ENCODE data around the gene PPP6R3. TPM values are rescaled to one million over a fixed set of nuclear protein-coding genes. Genes with fewer than 3 reads are reported as not detected.

Gene PPP6R3
- total RNA-seq, 1 experiment from 2014 or later = 140 TPM

GRCh38 chr11:68551223-68551622 is 90.7 kb downstream of the PPP6R3 start:
- DNase-seq = no peak
- Histone ChIP-seq H3K4me3 (ENCODE audit: low read length) (no peak overlapping the region), H3K9me2 (replicated peaks; ENCODE audit: insufficient read depth, low read length) (no peaks in the 10 kb centered on the region), H3K9ac (ENCODE audit: low read length) (no peak overlapping the region), H4K20me1 (ENCODE audit: insufficient read depth, low read depth, low read length) (peaks cover 23% of the 10 kb centered on the region), H3K27me3 (ENCODE audit: low read length) (no peaks in the 10 kb centered on the region), H3K27ac (ENCODE audit: low read length) (no peak overlapping the region), H3K79me2 (ENCODE audit: low read length) (peaks cover 89% of the 10 kb centered on the region), H3K9me3 (ENCODE audit: low read length) (no peaks in the 10 kb centered on the region), H2AFZ (ENCODE audit: low read length) (no peak overlapping the region), H3K4me2 (ENCODE audit: low read depth, low read length, poor library complexity, severe bottlenecking) (no peak overlapping the region), H3K4me1 (ENCODE audit: low read length) (no peaks in the 10 kb centered on the region), H3K36me3 (ENCODE audit: insufficient read depth, low read length) (peaks cover 24% of the 10 kb centered on the region; the same call in 1 of the 2 replicates)

GRCh38 chr11:68551777-68552176 is 91.2 kb downstream of the PPP6R3 start:
- Histone ChIP-seq H3K9me2 (replicated peaks; ENCODE audit: insufficient read depth, low read length) (no peaks in the 10 kb centered on the region), H3K4me1 (ENCODE audit: low read length) (peaks cover 3% of the 10 kb centered on the region; the same call in 1 of the 2 replicates), H3K79me2 (ENCODE audit: low read length) (peaks cover 89% of the 10 kb centered on the region), H2AFZ (ENCODE audit: low read length) (no peak overlapping the region), H3K27me3 (ENCODE audit: low read length) (no peaks in the 10 kb centered on the region), H3K4me3 (ENCODE audit: low read length) (no peak overlapping the region), H3K27ac (ENCODE audit: low read length) (no peak overlapping the region), H3K9me3 (ENCODE audit: low read length) (no peaks in the 10 kb centered on the region), H3K36me3 (ENCODE audit: insufficient read depth, low read length) (peaks cover 23% of the 10 kb centered on the region; the same call in 1 of the 2 replicates), H3K4me2 (ENCODE audit: low read depth, low read length, poor library complexity, severe bottlenecking) (no peak overlapping the region), H4K20me1 (ENCODE audit: insufficient read depth, low read depth, low read length) (peaks cover 23% of the 10 kb centered on the region), H3K9ac (ENCODE audit: low read length) (no peak overlapping the region)
- DNase-seq = no peak

GRCh38 chr11:68552542-68552941 is 92.0 kb downstream of the PPP6R3 start:
- Histone ChIP-seq H3K9ac (ENCODE audit: low read length) (no peak overlapping the region), H3K4me1 (ENCODE audit: low read length) (peaks cover 4% of the 10 kb centered on the region; the same call in 1 of the 2 replicates), H4K20me1 (ENCODE audit: insufficient read depth, low read depth, low read length) (peaks cover 23% of the 10 kb centered on the region), H2AFZ (ENCODE audit: low read length) (no peak overlapping the region), H3K4me2 (ENCODE audit: low read depth, low read length, poor library complexity, severe bottlenecking) (no peak overlapping the region), H3K9me3 (ENCODE audit: low read length) (no peaks in the 10 kb centered on the region), H3K4me3 (ENCODE audit: low read length) (no peak overlapping the region), H3K9me2 (replicated peaks; ENCODE audit: insufficient read depth, low read length) (no peaks in the 10 kb centered on the region), H3K79me2 (ENCODE audit: low read length) (peaks cover 89% of the 10 kb centered on the region), H3K27ac (ENCODE audit: low read length) (no peak overlapping the region), H3K36me3 (ENCODE audit: insufficient read depth, low read length) (peaks cover 20% of the 10 kb centered on the region; the same call in 1 of the 2 replicates), H3K27me3 (ENCODE audit: low read length) (no peaks in the 10 kb centered on the region)
- DNase-seq = no peak

- Histone ChIP-seq H3K4me1 (ENCODE audit: low read length) (peaks cover 38% of the 10 kb centered on the region), H3K36me3 (ENCODE audit: insufficient read depth, low read length) (peaks cover 46% of the 10 kb centered on the region; the same call in 1 of the 2 replicates), H3K27ac (ENCODE audit: low read length) (peak overlapping the region; percentile 87), H3K9ac (ENCODE audit: low read length) (no peak overlapping the region), H3K27me3 (ENCODE audit: low read length) (no peaks in the 10 kb centered on the region), H4K20me1 (ENCODE audit: insufficient read depth, low read depth, low read length) (peaks cover 21% of the 10 kb centered on the region; the same call in 1 of the 2 replicates), H3K4me2 (ENCODE audit: low read depth, low read length, poor library complexity, severe bottlenecking) (peak overlapping the region; percentile 62), H3K4me3 (ENCODE audit: low read length) (peak overlapping the region; percentile 42), H3K79me2 (ENCODE audit: low read length) (peaks cover 89% of the 10 kb centered on the region), H3K9me3 (ENCODE audit: low read length) (no peaks in the 10 kb centered on the region), H3K9me2 (replicated peaks; ENCODE audit: insufficient read depth, low read length) (no peaks in the 10 kb centered on the region), H2AFZ (ENCODE audit: low read length) (no peak overlapping the region)
- DNase-seq = no peak
Observed at GRCh38 chr11:68560216-68560615, 99.7 kb downstream of the PPP6R3 start.

- Histone ChIP-seq H3K4me1 (ENCODE audit: low read length) (peaks cover 33% of the 10 kb centered on the region), H3K27me3 (ENCODE audit: low read length) (no peaks in the 10 kb centered on the region), H2AFZ (ENCODE audit: low read length) (no peak overlapping the region), H3K79me2 (ENCODE audit: low read length) (peaks cover 86% of the 10 kb centered on the region), H3K4me3 (ENCODE audit: low read length) (no peak overlapping the region), H4K20me1 (ENCODE audit: insufficient read depth, low read depth, low read length) (peaks cover 13% of the 10 kb centered on the region; the same call in 1 of the 2 replicates), H3K36me3 (ENCODE audit: insufficient read depth, low read length) (peaks cover 63% of the 10 kb centered on the region; the same call in 1 of the 2 replicates), H3K27ac (ENCODE audit: low read length) (no peak overlapping the region), H3K9ac (ENCODE audit: low read length) (no peak overlapping the region), H3K4me2 (ENCODE audit: low read depth, low read length, poor library complexity, severe bottlenecking) (no peak overlapping the region), H3K9me3 (ENCODE audit: low read length) (no peaks in the 10 kb centered on the region), H3K9me2 (replicated peaks; ENCODE audit: insufficient read depth, low read length) (no peaks in the 10 kb centered on the region)
- DNase-seq = no peak
Observed at GRCh38 chr11:68563454-68563853, 102.9 kb downstream of the PPP6R3 start.

- Histone ChIP-seq H2AFZ (ENCODE audit: low read length) (no peak overlapping the region), H3K9me3 (ENCODE audit: low read length) (no peaks in the 10 kb centered on the region), H3K27ac (ENCODE audit: low read length) (no peak overlapping the region), H3K9ac (ENCODE audit: low read length) (no peak overlapping the region), H3K9me2 (replicated peaks; ENCODE audit: insufficient read depth, low read length) (no peaks in the 10 kb centered on the region), H4K20me1 (ENCODE audit: insufficient read depth, low read depth, low read length) (peaks cover 8% of the 10 kb centered on the region; the same call in 1 of the 2 replicates), H3K4me2 (ENCODE audit: low read depth, low read length, poor library complexity, severe bottlenecking) (no peak overlapping the region), H3K27me3 (ENCODE audit: low read length) (no peaks in the 10 kb centered on the region), H3K4me3 (ENCODE audit: low read length) (no peak overlapping the region), H3K36me3 (ENCODE audit: insufficient read depth, low read length) (peaks cover 57% of the 10 kb centered on the region; the same call in 1 of the 2 replicates), H3K4me1 (ENCODE audit: low read length) (peaks cover 24% of the 10 kb centered on the region), H3K79me2 (ENCODE audit: low read length) (peaks cover 79% of the 10 kb centered on the region)
- no peak for DNase-seq
Observed at GRCh38 chr11:68564261-68564660, 103.7 kb downstream of the PPP6R3 start.

- DNase-seq = no peak
- Histone ChIP-seq H3K36me3 (ENCODE audit: insufficient read depth, low read length) (peaks cover 67% of the 10 kb centered on the region; the same call in 1 of the 2 replicates), H3K79me2 (ENCODE audit: low read length) (peaks cover 81% of the 10 kb centered on the region), H3K27me3 (ENCODE audit: low read length) (no peaks in the 10 kb centered on the region), H3K4me3 (ENCODE audit: low read length) (no peak overlapping the region), H3K9me3 (ENCODE audit: low read length) (no peaks in the 10 kb centered on the region), H2AFZ (ENCODE audit: low read length) (no peak overlapping the region), H3K4me2 (ENCODE audit: low read depth, low read length, poor library complexity, severe bottlenecking) (no peak overlapping the region), H3K4me1 (ENCODE audit: low read length) (peaks cover 10% of the 10 kb centered on the region), H3K9me2 (replicated peaks; ENCODE audit: insufficient read depth, low read length) (no peaks in the 10 kb centered on the region), H4K20me1 (ENCODE audit: insufficient read depth, low read depth, low read length) (peaks cover 8% of the 10 kb centered on the region; the same call in 1 of the 2 replicates), H3K9ac (ENCODE audit: low read length) (no peak overlapping the region), H3K27ac (ENCODE audit: low read length) (no peak overlapping the region)
Observed at GRCh38 chr11:68565768-68566167, 105.2 kb downstream of the PPP6R3 start.

GRCh38 chr11:68567553-68567952 is 107.0 kb downstream of the PPP6R3 start:
- H3K4me3 ChIP-seq (ENCODE audit: low read length) = no peak overlapping the region
- H4K20me1 ChIP-seq (ENCODE audit: insufficient read depth, low read depth, low read length) = peaks cover 8% of the 10 kb centered on the region; the same call in 1 of the 2 replicates
- peaks cover 70% of the 10 kb centered on the region for H3K36me3 ChIP-seq (ENCODE audit: insufficient read depth, low read length)
- no peak overlapping the region for H3K9ac ChIP-seq (ENCODE audit: low read length)
- DNase-seq = no peak
- no peaks in the 10 kb centered on the region for H3K4me1 ChIP-seq (ENCODE audit: low read length)
- no peak overlapping the region for H2AFZ ChIP-seq (ENCODE audit: low read length)
- H3K9me3 ChIP-seq (ENCODE audit: low read length) = no peaks in the 10 kb centered on the region
- H3K27ac ChIP-seq (ENCODE audit: low read length) = no peak overlapping the region
- H3K9me2 ChIP-seq (replicated peaks; ENCODE audit: insufficient read depth, low read length) = no peaks in the 10 kb centered on the region
- H3K79me2 ChIP-seq (ENCODE audit: low read length) = peaks cover 81% of the 10 kb centered on the region
- H3K27me3 ChIP-seq (ENCODE audit: low read length) = no peaks in the 10 kb centered on the region
- H3K4me2 ChIP-seq (ENCODE audit: low read depth, low read length, poor library complexity, severe bottlenecking) = no peak overlapping the region
